HUES6 (cell line): ENCODE data around the gene ERG.

Experiments
- H3K27ac ChIP-seq: 2 replicates; pipeline ENCODE4 v1.7.0; 2013; ENCODE audit warnings: low read depth, mild to moderate bottlenecking, low read length, inconsistent platforms
- H3K27me3 ChIP-seq: 2 replicates; pipeline ENCODE4 v1.6.1; 2013; ENCODE audit warnings: low read length; ENCODE audit not compliant: control insufficient read depth, insufficient read depth
- H3K36me3 ChIP-seq: 2 replicates; pipeline ENCODE4 v1.6.1; 2013; ENCODE audit warnings: low read length; ENCODE audit not compliant: control insufficient read depth, insufficient read depth
- H3K4me1 ChIP-seq: 2 replicates; pipeline ENCODE4 v1.6.1; 2013; ENCODE audit warnings: low read length; ENCODE audit not compliant: control insufficient read depth, insufficient read depth
- H3K4me3 ChIP-seq: 2 replicates; pipeline ENCODE4 v1.5.1; 2013; ENCODE audit warnings: low read depth, low read length
- H3K9ac ChIP-seq: one replicate; pipeline ENCODE4 v1.6.1; 2013; ENCODE audit warnings: mild to moderate bottlenecking, low read length
- H3K9me3 ChIP-seq: 2 replicates; pipeline ENCODE4 v1.6.1; 2013; ENCODE audit warnings: low read depth, low read length; ENCODE audit not compliant: control insufficient read depth, insufficient read depth

The ERG gene

GRCh38 chr21:38330666-38331065 is 167.6 kb downstream of the ERG start:
- no peaks in the 10 kb centered on the region for H3K27me3 ChIP-seq
- peaks cover 1% of the 10 kb centered on the region; the same call in 1 of the 2 replicates for H3K4me1 ChIP-seq
- H3K36me3 ChIP-seq: no peaks in the 10 kb centered on the region
- H3K4me3 ChIP-seq: no peak overlapping the region
- H3K9ac ChIP-seq: no peak overlapping the region
- H3K27ac ChIP-seq: no peak overlapping the region
- H3K9me3 ChIP-seq: no peaks in the 10 kb centered on the region
